Measurements from ENCODE around the gene RNF167.

GRCh38 chr17:4969047-4969550 is 29.0 kb downstream of the RNF167 start:
- TF ChIP-seq CTCF (IDR thresholded peaks at IDR 0.05): no peak
- no peak for TF ChIP-seq POLR2AphosphoS5 (IDR thresholded peaks at IDR 0.05)

Measured in upper lobe of left lung (tissue), 4 donors.